ENCODE measurements around the gene SHISA2.

DNA sequence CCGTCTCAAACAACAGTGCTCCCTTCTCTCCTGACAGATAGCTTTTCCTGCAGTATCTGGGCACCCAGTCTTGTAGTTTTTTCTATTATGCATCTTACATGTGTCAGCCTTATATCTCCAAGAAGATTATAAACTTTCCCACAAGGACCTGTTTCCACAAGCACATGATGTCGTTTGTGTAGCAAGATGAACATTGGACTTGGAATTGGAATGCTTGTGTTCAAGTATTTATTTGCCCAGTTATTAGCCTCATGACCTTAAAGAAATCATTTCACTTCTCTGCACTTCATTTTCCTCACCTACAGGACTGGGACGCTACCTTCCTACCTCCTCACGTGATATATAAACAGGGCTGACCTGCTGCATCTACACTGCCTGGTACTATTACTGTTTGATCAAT is 21.5 kb downstream of the SHISA2 start:
- TF ChIP-seq, protein P1, sequence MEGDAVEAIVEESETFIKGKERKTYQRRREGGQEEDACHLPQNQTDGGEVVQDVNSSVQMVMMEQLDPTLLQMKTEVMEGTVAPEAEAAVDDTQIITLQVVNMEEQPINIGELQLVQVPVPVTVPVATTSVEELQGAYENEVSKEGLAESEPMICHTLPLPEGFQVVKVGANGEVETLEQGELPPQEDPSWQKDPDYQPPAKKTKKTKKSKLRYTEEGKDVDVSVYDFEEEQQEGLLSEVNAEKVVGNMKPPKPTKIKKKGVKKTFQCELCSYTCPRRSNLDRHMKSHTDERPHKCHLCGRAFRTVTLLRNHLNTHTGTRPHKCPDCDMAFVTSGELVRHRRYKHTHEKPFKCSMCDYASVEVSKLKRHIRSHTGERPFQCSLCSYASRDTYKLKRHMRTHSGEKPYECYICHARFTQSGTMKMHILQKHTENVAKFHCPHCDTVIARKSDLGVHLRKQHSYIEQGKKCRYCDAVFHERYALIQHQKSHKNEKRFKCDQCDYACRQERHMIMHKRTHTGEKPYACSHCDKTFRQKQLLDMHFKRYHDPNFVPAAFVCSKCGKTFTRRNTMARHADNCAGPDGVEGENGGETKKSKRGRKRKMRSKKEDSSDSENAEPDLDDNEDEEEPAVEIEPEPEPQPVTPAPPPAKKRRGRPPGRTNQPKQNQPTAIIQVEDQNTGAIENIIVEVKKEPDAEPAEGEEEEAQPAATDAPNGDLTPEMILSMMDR (conservative IDR thresholded peaks at IDR 0.05 in 1 of 2, IDR thresholded peaks at IDR 0.05 in 1 of 2; ENCODE audit: low read depth in 1 of 2, low read length in 2 of 2) = no peak
- TF ChIP-seq EZH2 (IDR thresholded peaks at IDR 0.05; ENCODE audit: low read length, missing control alignments) = no peak
